Memory B cell (primary cell): ENCODE data around the gene ASXL2.
"Not testable (repeated sequence)": the region's sequence is repeated elsewhere in the genome, so short reads cannot be mapped to it uniquely, and the experiment has no call there.

ENCODE experiments used
- ATAC-seq: fragments of 150-1000 bp; cut with Tn5 transposase; 2 replicates; pipeline ENCODE4 v1.10.0; 2021; ENCODE audit warnings: low read depth, mild to moderate bottlenecking, moderate library complexity
- DNase-seq, 2 donors: peaks; one replicate each; pipeline ENCODE4 v3.0.0; 2022; ENCODE audit warnings: low spot score in 2 of 2
- H3K27ac Mint-ChIP-seq: one replicate; pipeline ENCODE4 v1.8.0; 2022; ENCODE audit warnings: mild to moderate bottlenecking, moderate library complexity, mixed read lengths
- H3K27me3 Mint-ChIP-seq: one replicate; pipeline ENCODE4 v1.8.0; 2022; ENCODE audit warnings: mixed read lengths
- H3K36me3 Mint-ChIP-seq: one replicate; pipeline ENCODE4 v1.8.0; 2022; ENCODE audit warnings: mild to moderate bottlenecking, mixed read lengths
- H3K4me1 Mint-ChIP-seq: one replicate; pipeline ENCODE4 v1.8.0; 2022; ENCODE audit warnings: mixed read lengths
- H3K4me3 Mint-ChIP-seq: one replicate; pipeline ENCODE4 v1.8.0; 2022; ENCODE audit warnings: mild to moderate bottlenecking, moderate library complexity, mixed read lengths
- H3K9me3 Mint-ChIP-seq: one replicate; pipeline ENCODE4 v1.8.0; 2022; ENCODE audit warnings: mixed read lengths

ASXL2 gene

GRCh38 chr2:25833566-25833965 is 44.7 kb downstream of the ASXL2 start:
- DNase-seq (no peak), ATAC-seq (no peak)
- H3K4me1 Mint-ChIP-seq: peaks cover 5% of the 10 kb centered on the region
- peaks cover 40% of the 10 kb centered on the region for H3K36me3 Mint-ChIP-seq
- no peak overlapping the region for H3K27ac Mint-ChIP-seq
- H3K9me3 Mint-ChIP-seq: peaks cover 8% of the 10 kb centered on the region
- no peaks in the 10 kb centered on the region for H3K27me3 Mint-ChIP-seq
- H3K4me3 Mint-ChIP-seq: no peak overlapping the region

GRCh38 chr2:25832897-25833296 is 45.4 kb downstream of the ASXL2 start:
- Mint-ChIP-seq H3K9me3 (peaks cover 8% of the 10 kb centered on the region), H3K4me1 (peaks cover 5% of the 10 kb centered on the region), H3K36me3 (peaks cover 40% of the 10 kb centered on the region), H3K27me3 (no peaks in the 10 kb centered on the region), H3K4me3 (no peak overlapping the region), H3K27ac (no peak overlapping the region)
- DNase-seq: no peak
- no peak for ATAC-seq

GRCh38 chr2:25831746-25832449 is 46.4 kb downstream of the ASXL2 start:
- H3K9me3 Mint-ChIP-seq: peaks cover 8% of the 10 kb centered on the region
- no peak overlapping the region for H3K27ac Mint-ChIP-seq
- DNase-seq: no peak
- no peak overlapping the region for H3K4me3 Mint-ChIP-seq
- ATAC-seq: no peak
- H3K4me1 Mint-ChIP-seq: peaks cover 8% of the 10 kb centered on the region
- H3K27me3 Mint-ChIP-seq: no peaks in the 10 kb centered on the region
- H3K36me3 Mint-ChIP-seq: peaks cover 40% of the 10 kb centered on the region

- peaks cover 8% of the 10 kb centered on the region for H3K9me3 Mint-ChIP-seq
- peaks cover 16% of the 10 kb centered on the region for H3K4me1 Mint-ChIP-seq
- H3K4me3 Mint-ChIP-seq: no peak overlapping the region
- peaks cover 40% of the 10 kb centered on the region for H3K36me3 Mint-ChIP-seq
- H3K27ac Mint-ChIP-seq: no peak overlapping the region
- no peak for DNase-seq
- no peak for ATAC-seq
- no peaks in the 10 kb centered on the region for H3K27me3 Mint-ChIP-seq
Observed at GRCh38 chr2:25829828-25830227, 48.5 kb downstream of the ASXL2 start.

GRCh38 chr2:25829377-25829704 is 48.9 kb downstream of the ASXL2 start:
- Mint-ChIP-seq H3K9me3 (peaks cover 8% of the 10 kb centered on the region), H3K27me3 (no peaks in the 10 kb centered on the region), H3K27ac (no peak overlapping the region), H3K36me3 (peaks cover 36% of the 10 kb centered on the region), H3K4me3 (no peak overlapping the region), H3K4me1 (peaks cover 20% of the 10 kb centered on the region)
- no peak for ATAC-seq
- DNase-seq: no peak

GRCh38 chr2:25828532-25829376 is 49.5 kb downstream of the ASXL2 start:
- not testable (repeated sequence) for DNase-seq, H3K4me3 Mint-ChIP-seq, ATAC-seq, H3K27me3 Mint-ChIP-seq, H3K27ac Mint-ChIP-seq, H3K9me3 Mint-ChIP-seq
- Mint-ChIP-seq H3K36me3 (peaks cover 33% of the 10 kb centered on the region), H3K4me1 (peaks cover 20% of the 10 kb centered on the region)

- DNase-seq (no peak), ATAC-seq (no peak)
- Mint-ChIP-seq H3K9me3 (no peaks in the 10 kb centered on the region), H3K27ac (peak overlapping the region; percentile 19), H3K4me1 (peaks cover 25% of the 10 kb centered on the region), H3K4me3 (no peak overlapping the region), H3K27me3 (no peaks in the 10 kb centered on the region), H3K36me3 (peaks cover 10% of the 10 kb centered on the region)
Observed at GRCh38 chr2:25825238-25825637, 53.0 kb downstream of the ASXL2 start.

- no peak overlapping the region for H3K4me3 Mint-ChIP-seq
- DNase-seq (no peak), ATAC-seq (no peak)
- H3K27me3 Mint-ChIP-seq: no peaks in the 10 kb centered on the region
- H3K4me1 Mint-ChIP-seq: peaks cover 25% of the 10 kb centered on the region
- H3K27ac Mint-ChIP-seq: peak overlapping the region; percentile 19
- H3K36me3 Mint-ChIP-seq: peaks cover 7% of the 10 kb centered on the region
- H3K9me3 Mint-ChIP-seq: no peaks in the 10 kb centered on the region
Observed at GRCh38 chr2:25824718-25825117, 53.6 kb downstream of the ASXL2 start.

GRCh38 chr2:25824216-25824615 is 54.1 kb downstream of the ASXL2 start:
- no peaks in the 10 kb centered on the region for H3K9me3 Mint-ChIP-seq
- no peak overlapping the region for H3K27ac Mint-ChIP-seq
- no peak overlapping the region for H3K4me3 Mint-ChIP-seq
- no peaks in the 10 kb centered on the region for H3K27me3 Mint-ChIP-seq
- H3K36me3 Mint-ChIP-seq: peaks cover 6% of the 10 kb centered on the region
- no peak for ATAC-seq
- H3K4me1 Mint-ChIP-seq: peaks cover 29% of the 10 kb centered on the region
- no peak for DNase-seq

GRCh38 chr2:25822190-25823117 is 55.8 kb downstream of the ASXL2 start:
- no peaks in the 10 kb centered on the region for H3K27me3 Mint-ChIP-seq
- H3K4me1 Mint-ChIP-seq: peaks cover 26% of the 10 kb centered on the region
- peak; percentile 51 to 53 for DNase-seq
- peak overlapping the region; percentile 73 for H3K4me3 Mint-ChIP-seq
- peak; percentile 97 for ATAC-seq
- H3K9me3 Mint-ChIP-seq: no peaks in the 10 kb centered on the region
- peaks cover 2% of the 10 kb centered on the region for H3K36me3 Mint-ChIP-seq
- H3K27ac Mint-ChIP-seq: peak overlapping the region; percentile 28

- Mint-ChIP-seq H3K27me3 (no peaks in the 10 kb centered on the region), H3K4me3 (peak overlapping the region; percentile 73), H3K27ac (peak overlapping the region; percentile 28), H3K4me1 (peaks cover 26% of the 10 kb centered on the region), H3K9me3 (no peaks in the 10 kb centered on the region), H3K36me3 (peaks cover under 1% of the 10 kb centered on the region)
- DNase-seq: no peak
- ATAC-seq: no peak
Observed at GRCh38 chr2:25821225-25822056, 56.8 kb downstream of the ASXL2 start.

- no peak for DNase-seq
- no peak overlapping the region for H3K4me3 Mint-ChIP-seq
- H3K9me3 Mint-ChIP-seq: no peaks in the 10 kb centered on the region
- H3K27ac Mint-ChIP-seq: no peak overlapping the region
- H3K4me1 Mint-ChIP-seq: peaks cover 20% of the 10 kb centered on the region
- H3K27me3 Mint-ChIP-seq: no peaks in the 10 kb centered on the region
- H3K36me3 Mint-ChIP-seq: no peaks in the 10 kb centered on the region
- no peak for ATAC-seq
Observed at GRCh38 chr2:25819597-25820039, 58.7 kb downstream of the ASXL2 start.

- H3K36me3 Mint-ChIP-seq: no peaks in the 10 kb centered on the region
- H3K4me3 Mint-ChIP-seq: no peak overlapping the region
- no peak overlapping the region for H3K27ac Mint-ChIP-seq
- DNase-seq: no peak
- no peaks in the 10 kb centered on the region for H3K27me3 Mint-ChIP-seq
- no peak for ATAC-seq
- peaks cover 17% of the 10 kb centered on the region for H3K4me1 Mint-ChIP-seq
- no peaks in the 10 kb centered on the region for H3K9me3 Mint-ChIP-seq
Observed at GRCh38 chr2:25817630-25818029, 60.7 kb downstream of the ASXL2 start.
